Stimulated activated CD4-positive, alpha-beta T cell treated with anti-CD3 and anti-CD28 coated beads, Interleukin-12 subunit alpha, Interleukin-12 subunit beta, amount 100 ng/mL, for 48 hours (primary cell): ENCODE measurements around the gene PRR7.

ENCODE experiments used
- DNase-seq, 3 donors: peaks; one replicate each; pipeline ENCODE4 v3.0.0-alpha.2; 2020; ENCODE audit warnings: low read depth in 2 of 3, low spot score in 1 of 3

Gene PRR7

GRCh38 chr5:177496727-177497291, 50.2 kb downstream of the PRR7 start:
- no peak for DNase-seq

GRCh38 chr5:177497292-177498012, 50.8 kb downstream of the PRR7 start, which contains the start of gene PDLIM7:
Gene PDLIM7, minus strand, starts transcription at chr5:177497604. Its CDS starts 1,092 bp downstream, at chr5:177496512.
- DNase-seq = peak; percentile 88 to 97 (median 94)

GRCh38 chr5:177498013-177498787, 51.6 kb downstream of the PRR7 start:
- DNase-seq = no peak

- no peak for DNase-seq
Observed at GRCh38 chr5:177499842-177500241, 53.2 kb downstream of the PRR7 start.

- DNase-seq = peak; percentile 67 to 87 (median 85)
Observed at GRCh38 chr5:177500685-177501522, 54.3 kb downstream of the PRR7 start.

GRCh38 chr5:177501874-177502678, 55.5 kb downstream of the PRR7 start:
- no peak for DNase-seq

- DNase-seq = no peak
Observed at GRCh38 chr5:177502886-177503285, 56.3 kb downstream of the PRR7 start.

GRCh38 chr5:177503351-177504085, 56.9 kb downstream of the PRR7 start:
- no peak for DNase-seq

GRCh38 chr5:177504086-177505056, 57.8 kb downstream of the PRR7 start:
- no peak for DNase-seq

- no peak for DNase-seq
Observed at GRCh38 chr5:177505075-177505474, 58.5 kb downstream of the PRR7 start.
